ENCODE measurements around the gene NKX2-3.

- TF ChIP-seq CTCF (conservative IDR thresholded peaks at IDR 0.05; ENCODE audit: low read length) (no peak), EZH2phosphoT487 (IDR thresholded peaks at IDR 0.05; ENCODE audit: borderline replicate concordance, low read depth, low read length) (no peak)
Measured at GRCh38 chr10:99540306-99540656, 7.5 kb downstream of the NKX2-3 start.

Measured in OCI-LY7 (cell line).